ENCODE measurements around the gene LRPAP1. TPM values are rescaled to one million over a fixed set of nuclear protein-coding genes. Genes with fewer than 3 reads are reported as not detected.
A peak's percentile ranks its signal among the peaks of the same experiment; 100 is the strongest.
"Not testable (repeated sequence)": the region's sequence is repeated elsewhere in the genome, so short reads cannot be mapped to it uniquely, and the experiment has no call there.

The LRPAP1 gene
- total and polyA plus RNA-seq, 2 donors, result 52.5 to 67.7 TPM

DNA sequence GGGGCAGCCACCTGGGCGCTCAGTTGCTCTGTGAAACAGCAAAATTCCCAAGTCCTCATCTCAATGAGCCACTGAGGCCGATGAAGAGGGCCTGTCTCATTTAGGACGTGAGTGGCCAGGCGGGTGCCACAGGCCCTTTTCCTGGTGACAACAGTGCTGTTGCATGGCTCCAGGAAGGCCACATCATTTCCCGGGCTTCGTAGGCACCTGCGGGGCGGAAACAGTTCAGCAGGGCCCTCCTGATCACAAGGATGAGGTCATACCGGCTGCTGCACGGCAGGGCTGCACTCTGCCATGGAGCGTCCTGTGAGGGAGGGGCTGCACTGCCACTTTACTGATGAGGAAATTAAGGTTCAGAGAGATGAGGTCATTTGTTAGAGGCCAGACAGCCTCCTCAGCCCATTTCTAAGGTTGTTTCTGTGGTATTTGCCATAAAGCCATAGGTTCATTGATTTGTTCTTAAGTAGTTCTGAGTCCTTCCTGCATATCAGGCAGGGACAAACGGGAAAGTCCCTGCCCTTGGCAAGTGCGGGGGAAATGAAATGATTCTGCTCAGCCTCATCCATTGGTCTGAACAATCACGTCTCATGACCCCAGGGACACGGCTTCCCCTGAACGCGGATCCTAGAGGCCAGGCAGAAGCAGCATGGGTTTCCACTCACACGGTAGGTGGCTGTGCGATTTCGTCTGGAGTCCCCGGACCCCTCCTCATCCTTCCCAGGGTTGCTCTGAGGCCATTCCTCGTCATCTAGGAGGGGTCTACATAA, 12.2 kb upstream of the LRPAP1 start:
- 67% methylated on average over 22 of the region's 22 CpGs for WGBS
- H3K4me1 ChIP-seq (ENCODE audit: control insufficient read depth in 2 of 2, insufficient read depth in 2 of 2, low read length in 2 of 2); DNase-seq (ENCODE audit: low read depth in 6 of 9, low spot score in 9 of 9); H3K27me3 ChIP-seq (ENCODE audit: control insufficient read depth in 2 of 2, insufficient read depth in 1 of 2, low read length in 1 of 2); H3K36me3 ChIP-seq (ENCODE audit: control insufficient read depth in 2 of 2, insufficient read depth in 2 of 2, low read length in 1 of 2); H3K4me3 ChIP-seq (ENCODE audit: low read length in 2 of 2); H3K27ac ChIP-seq (ENCODE audit: low read depth in 1 of 2, low read length in 1 of 2); H3K9me3 ChIP-seq (ENCODE audit: control insufficient read depth in 2 of 2, insufficient read depth in 1 of 2, low read length in 1 of 2): not testable (repeated sequence)

GRCh38 chr4:3543415-3543814, 11.2 kb upstream of the LRPAP1 start:
- DNase-seq (ENCODE audit: low read depth in 6 of 9, low spot score in 9 of 9); H3K27ac ChIP-seq (ENCODE audit: low read depth in 1 of 2, low read length in 1 of 2); H3K9me3 ChIP-seq (ENCODE audit: control insufficient read depth in 2 of 2, insufficient read depth in 1 of 2, low read length in 1 of 2); H3K4me3 ChIP-seq (ENCODE audit: low read length in 2 of 2); H3K36me3 ChIP-seq (ENCODE audit: control insufficient read depth in 2 of 2, insufficient read depth in 2 of 2, low read length in 1 of 2); H3K4me1 ChIP-seq (ENCODE audit: control insufficient read depth in 2 of 2, insufficient read depth in 2 of 2, low read length in 2 of 2); H3K27me3 ChIP-seq (ENCODE audit: control insufficient read depth in 2 of 2, insufficient read depth in 1 of 2, low read length in 1 of 2): not testable (repeated sequence)
- WGBS, result 91% methylated on average over 8 of the region's 8 CpGs

DNA sequence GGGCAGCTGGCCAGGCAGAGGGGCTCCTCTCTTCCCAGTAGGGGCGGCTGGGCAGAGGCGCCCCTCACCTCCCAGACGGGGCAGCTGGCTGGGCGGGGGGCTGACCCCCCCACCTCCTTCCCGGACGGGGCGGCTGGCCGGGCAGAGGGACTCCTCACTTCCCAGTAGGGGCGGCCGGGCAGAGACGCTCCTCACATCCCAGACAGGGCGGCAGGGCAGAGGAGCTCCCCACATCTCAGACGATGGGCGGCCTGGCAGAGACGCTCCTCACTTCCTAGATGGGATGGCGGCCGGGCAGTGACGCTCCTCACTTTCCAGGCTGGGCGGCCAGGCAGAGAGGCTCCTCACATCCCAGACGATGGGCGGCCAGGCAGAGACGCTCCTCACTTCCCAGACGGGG, 6.7 kb upstream of the LRPAP1 start:
- 97% methylated on average over 23 of the region's 23 CpGs for WGBS

GRCh38 chr4:3535812-3536211, 3.6 kb upstream of the LRPAP1 start:
- not testable (repeated sequence) for DNase-seq (ENCODE audit: low read depth in 6 of 9, low spot score in 9 of 9); H3K27ac ChIP-seq (ENCODE audit: low read depth in 1 of 2, low read length in 1 of 2); H3K36me3 ChIP-seq (ENCODE audit: control insufficient read depth in 2 of 2, insufficient read depth in 2 of 2, low read length in 1 of 2); H3K4me3 ChIP-seq (ENCODE audit: low read length in 2 of 2); H3K9me3 ChIP-seq (ENCODE audit: control insufficient read depth in 2 of 2, insufficient read depth in 1 of 2, low read length in 1 of 2)
- peaks cover 2 to 18% of the 10 kb centered on the region in 2 donors for H3K27me3 ChIP-seq (ENCODE audit: control insufficient read depth in 2 of 2, insufficient read depth in 1 of 2, low read length in 1 of 2)
- peaks cover 12 to 15% of the 10 kb centered on the region in 2 donors for H3K4me1 ChIP-seq (ENCODE audit: control insufficient read depth in 2 of 2, insufficient read depth in 2 of 2, low read length in 2 of 2)
- 84% methylated on average over 10 of the region's 10 CpGs for WGBS

More for the DNA sequence above, 6.7 kb upstream of the LRPAP1 start:
- not testable (repeated sequence) for H3K27ac ChIP-seq (ENCODE audit: low read depth in 1 of 2, low read length in 1 of 2); H3K4me1 ChIP-seq (ENCODE audit: control insufficient read depth in 2 of 2, insufficient read depth in 2 of 2, low read length in 2 of 2); H3K27me3 ChIP-seq (ENCODE audit: control insufficient read depth in 2 of 2, insufficient read depth in 1 of 2, low read length in 1 of 2); H3K4me3 ChIP-seq (ENCODE audit: low read length in 2 of 2); H3K36me3 ChIP-seq (ENCODE audit: control insufficient read depth in 2 of 2, insufficient read depth in 2 of 2, low read length in 1 of 2); DNase-seq (ENCODE audit: low read depth in 6 of 9, low spot score in 9 of 9); H3K9me3 ChIP-seq (ENCODE audit: control insufficient read depth in 2 of 2, insufficient read depth in 1 of 2, low read length in 1 of 2)

DNA sequence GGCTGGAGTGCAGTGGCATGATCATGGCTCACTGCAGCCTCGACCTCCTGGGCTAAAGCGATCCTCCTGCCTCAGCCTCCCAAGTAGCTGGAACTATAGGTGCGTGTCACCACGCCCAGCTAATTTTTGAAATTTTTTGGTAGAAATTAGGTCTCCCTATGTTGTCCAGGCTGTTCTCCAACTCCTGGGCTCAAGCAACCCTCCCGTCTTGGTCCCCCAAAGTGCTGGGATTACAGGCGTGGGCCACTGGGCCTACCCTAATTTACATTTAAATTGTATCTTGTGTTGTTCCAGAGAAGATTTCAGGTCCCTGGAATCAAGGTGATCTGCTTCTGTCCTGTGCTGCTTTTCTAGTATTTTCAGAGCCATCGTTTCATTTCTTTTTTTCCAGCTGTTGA, 1.2 kb upstream of the LRPAP1 start:
- no peak overlapping the region for H3K27ac ChIP-seq (ENCODE audit: low read depth in 1 of 2, low read length in 1 of 2)
- peaks cover 5 to 9% of the 10 kb centered on the region in 2 donors for H3K36me3 ChIP-seq (ENCODE audit: control insufficient read depth in 2 of 2, insufficient read depth in 2 of 2, low read length in 1 of 2)
- H3K4me1 ChIP-seq (ENCODE audit: control insufficient read depth in 2 of 2, insufficient read depth in 2 of 2, low read length in 2 of 2), result peaks cover 20% of the 10 kb centered on the region in 2 donors
- H3K27me3 ChIP-seq (ENCODE audit: control insufficient read depth in 2 of 2, insufficient read depth in 1 of 2, low read length in 1 of 2), result peaks cover 2 to 18% of the 10 kb centered on the region in 2 donors
- H3K4me3 ChIP-seq (ENCODE audit: low read length in 2 of 2), result no peak overlapping the region
- H3K9me3 ChIP-seq (ENCODE audit: control insufficient read depth in 2 of 2, insufficient read depth in 1 of 2, low read length in 1 of 2), result no peaks in the 10 kb centered on the region
- 98% methylated on average over 7 of the region's 7 CpGs for WGBS
- DNase-seq (ENCODE audit: low read depth in 6 of 9, low spot score in 9 of 9), result no peak

GRCh38 chr4:3532751-3533422, 665 bp upstream of the LRPAP1 start:
- peaks cover 20% of the 10 kb centered on the region in 2 donors for H3K4me1 ChIP-seq (ENCODE audit: control insufficient read depth in 2 of 2, insufficient read depth in 2 of 2, low read length in 2 of 2)
- no peak for DNase-seq (ENCODE audit: low read depth in 6 of 9, low spot score in 9 of 9)

GRCh38 chr4:3531318-3531878, 824 bp downstream of the LRPAP1 start:
- Histone ChIP-seq H3K36me3 (ENCODE audit: control insufficient read depth in 2 of 2, insufficient read depth in 2 of 2, low read length in 1 of 2) (peaks cover 9 to 14% of the 10 kb centered on the region in 2 donors), H3K27ac (ENCODE audit: low read depth in 1 of 2, low read length in 1 of 2) (no peak overlapping the region), H3K4me1 (ENCODE audit: control insufficient read depth in 2 of 2, insufficient read depth in 2 of 2, low read length in 2 of 2) (peaks cover 20% of the 10 kb centered on the region in 2 donors), H3K27me3 (ENCODE audit: control insufficient read depth in 2 of 2, insufficient read depth in 1 of 2, low read length in 1 of 2) (peaks cover 2 to 18% of the 10 kb centered on the region in 2 donors), H3K9me3 (ENCODE audit: control insufficient read depth in 2 of 2, insufficient read depth in 1 of 2, low read length in 1 of 2) (no peaks in the 10 kb centered on the region), H3K4me3 (ENCODE audit: low read length in 2 of 2) (peak overlapping the region; percentile 72 to 76)
- peak in 2 of 9 donors; percentile 2 to 34 for DNase-seq (ENCODE audit: low read depth in 6 of 9, low spot score in 9 of 9)
- WGBS, result 33% methylated on average over 17 of the region's 17 CpGs

More at GRCh38 chr4:3532751-3533422, 665 bp upstream of the LRPAP1 start:
- Histone ChIP-seq H3K27me3 (ENCODE audit: control insufficient read depth in 2 of 2, insufficient read depth in 1 of 2, low read length in 1 of 2) (peaks cover 2 to 18% of the 10 kb centered on the region in 2 donors), H3K4me3 (ENCODE audit: low read length in 2 of 2) (peak overlapping the region; percentile 72 to 76), H3K9me3 (ENCODE audit: control insufficient read depth in 2 of 2, insufficient read depth in 1 of 2, low read length in 1 of 2) (no peaks in the 10 kb centered on the region), H3K36me3 (ENCODE audit: control insufficient read depth in 2 of 2, insufficient read depth in 2 of 2, low read length in 1 of 2) (peaks cover 9 to 14% of the 10 kb centered on the region in 2 donors), H3K27ac (ENCODE audit: low read depth in 1 of 2, low read length in 1 of 2) (no peak overlapping the region)
- WGBS, result 16% methylated on average over 42 of the region's 42 CpGs

DNA sequence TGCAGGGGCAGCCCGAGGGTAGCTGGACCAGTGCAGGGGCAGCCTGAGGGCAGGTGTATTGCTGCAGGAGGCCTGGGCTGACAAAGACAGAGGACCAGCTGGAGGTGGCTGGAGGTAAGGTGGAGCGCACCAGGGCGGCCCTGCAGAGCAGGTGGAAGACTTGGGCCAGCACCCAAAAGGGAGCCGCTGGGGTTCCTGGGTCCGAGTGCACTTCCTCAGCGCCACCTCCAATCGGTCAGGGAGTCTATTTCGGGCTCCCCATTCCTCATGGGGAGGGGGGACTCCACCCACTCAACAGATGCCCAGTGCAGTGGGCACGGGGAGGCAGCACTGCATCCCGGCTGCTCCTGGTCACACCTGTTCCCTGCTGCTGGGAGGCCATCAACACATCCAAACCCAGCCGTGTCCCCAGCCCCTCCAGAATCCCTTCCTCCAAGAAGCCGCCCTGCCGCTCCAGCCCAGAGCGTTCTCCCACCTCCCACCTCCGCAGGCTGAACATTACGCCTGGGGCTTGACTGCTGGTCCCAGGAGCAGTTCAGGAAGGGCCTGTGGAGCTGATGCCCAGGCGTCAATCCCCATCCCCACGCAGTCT, 1.5 kb downstream of the LRPAP1 start:
- Histone ChIP-seq H3K36me3 (ENCODE audit: control insufficient read depth in 2 of 2, insufficient read depth in 2 of 2, low read length in 1 of 2) (peaks cover 9 to 14% of the 10 kb centered on the region in 2 donors), H3K4me3 (ENCODE audit: low read length in 2 of 2) (peak overlapping the region in 1 of 2 donors; percentile 76), H3K4me1 (ENCODE audit: control insufficient read depth in 2 of 2, insufficient read depth in 2 of 2, low read length in 2 of 2) (peaks cover 20% of the 10 kb centered on the region in 2 donors), H3K27ac (ENCODE audit: low read depth in 1 of 2, low read length in 1 of 2) (no peak overlapping the region), H3K9me3 (ENCODE audit: control insufficient read depth in 2 of 2, insufficient read depth in 1 of 2, low read length in 1 of 2) (no peaks in the 10 kb centered on the region), H3K27me3 (ENCODE audit: control insufficient read depth in 2 of 2, insufficient read depth in 1 of 2, low read length in 1 of 2) (peaks cover 2 to 18% of the 10 kb centered on the region in 2 donors)
- 98% methylated on average over 18 of the region's 18 CpGs for WGBS
- no peak for DNase-seq (ENCODE audit: low read depth in 6 of 9, low spot score in 9 of 9)

GRCh38 chr4:3530051-3530450, 2.2 kb downstream of the LRPAP1 start:
- DNase-seq (ENCODE audit: low read depth in 6 of 9, low spot score in 9 of 9), result no peak
- Histone ChIP-seq H3K27me3 (ENCODE audit: control insufficient read depth in 2 of 2, insufficient read depth in 1 of 2, low read length in 1 of 2) (peaks cover 2 to 18% of the 10 kb centered on the region in 2 donors), H3K4me3 (ENCODE audit: low read length in 2 of 2) (no peak overlapping the region), H3K27ac (ENCODE audit: low read depth in 1 of 2, low read length in 1 of 2) (no peak overlapping the region), H3K9me3 (ENCODE audit: control insufficient read depth in 2 of 2, insufficient read depth in 1 of 2, low read length in 1 of 2) (no peaks in the 10 kb centered on the region), H3K36me3 (ENCODE audit: control insufficient read depth in 2 of 2, insufficient read depth in 2 of 2, low read length in 1 of 2) (peaks cover 9 to 21% of the 10 kb centered on the region in 2 donors), H3K4me1 (ENCODE audit: control insufficient read depth in 2 of 2, insufficient read depth in 2 of 2, low read length in 2 of 2) (peaks cover 20% of the 10 kb centered on the region in 2 donors)
- WGBS, result 97% methylated on average over 16 of the region's 16 CpGs

Measured in thymus (tissue), 11 donors.